Stomach (tissue), 4 donors: ENCODE measurements around the gene TMEM135.

Source experiments
- EP300 ChIP-seq: sonication (generic); formaldehyde crosslinking; IDR thresholded peaks from one replicate; pipeline ENCODE4 v1.6.1; 2017; ENCODE audit warnings: antibody characterized with exemption
- TF ChIP-seq, protein P1 (sequence below), 7 experiments: fragments of 450-650 bp in 4 of 7; fragments of 200-600 bp in 3 of 7; sonication (generic) in 3 of 7; IDR thresholded peaks; one replicate each; pipeline ENCODE4 v1.5.1; 2016 to 2019; ENCODE audit warnings: antibody characterized with exemption in 7 of 7, control low read depth in 2 of 7, mild to moderate bottlenecking in 1 of 7

DNA sequence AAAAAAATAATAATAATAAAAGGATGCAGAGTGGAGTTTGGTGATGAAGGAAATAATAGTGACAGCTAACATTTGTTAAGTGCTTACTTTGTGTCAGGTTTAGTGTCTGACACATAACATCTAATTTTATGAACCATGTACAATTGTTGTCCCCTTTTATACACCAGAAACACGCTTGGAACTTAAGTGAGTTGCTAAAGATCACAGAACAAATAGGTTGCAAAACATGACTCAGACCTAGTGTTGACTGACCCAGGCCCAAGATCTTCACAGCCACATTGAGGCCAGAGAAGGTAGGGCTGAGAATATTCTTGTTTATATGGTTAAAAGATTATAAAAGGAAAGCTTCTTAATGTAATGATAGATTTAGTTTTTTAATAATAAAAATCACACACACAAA is 25.6 kb upstream of the TMEM135 start:
- TF ChIP-seq, protein P1, sequence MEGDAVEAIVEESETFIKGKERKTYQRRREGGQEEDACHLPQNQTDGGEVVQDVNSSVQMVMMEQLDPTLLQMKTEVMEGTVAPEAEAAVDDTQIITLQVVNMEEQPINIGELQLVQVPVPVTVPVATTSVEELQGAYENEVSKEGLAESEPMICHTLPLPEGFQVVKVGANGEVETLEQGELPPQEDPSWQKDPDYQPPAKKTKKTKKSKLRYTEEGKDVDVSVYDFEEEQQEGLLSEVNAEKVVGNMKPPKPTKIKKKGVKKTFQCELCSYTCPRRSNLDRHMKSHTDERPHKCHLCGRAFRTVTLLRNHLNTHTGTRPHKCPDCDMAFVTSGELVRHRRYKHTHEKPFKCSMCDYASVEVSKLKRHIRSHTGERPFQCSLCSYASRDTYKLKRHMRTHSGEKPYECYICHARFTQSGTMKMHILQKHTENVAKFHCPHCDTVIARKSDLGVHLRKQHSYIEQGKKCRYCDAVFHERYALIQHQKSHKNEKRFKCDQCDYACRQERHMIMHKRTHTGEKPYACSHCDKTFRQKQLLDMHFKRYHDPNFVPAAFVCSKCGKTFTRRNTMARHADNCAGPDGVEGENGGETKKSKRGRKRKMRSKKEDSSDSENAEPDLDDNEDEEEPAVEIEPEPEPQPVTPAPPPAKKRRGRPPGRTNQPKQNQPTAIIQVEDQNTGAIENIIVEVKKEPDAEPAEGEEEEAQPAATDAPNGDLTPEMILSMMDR (IDR thresholded peaks at IDR 0.05), result no peak
- TF ChIP-seq EP300, result no peak
